Mesenchymal stem cell (in vitro differentiated cells and primary cell): ENCODE data around the gene CD46.

Source experiments
- DNase-seq: peaks from one replicate; pipeline ENCODE4 v3.0.0-alpha.2; 2013
- H2AFZ ChIP-seq: one replicate; pipeline ENCODE4 v1.6.1; 2013; ENCODE audit warnings: low read depth, mild to moderate bottlenecking, control low read depth, inconsistent platforms, low read length, moderate library complexity
- H2AK5ac ChIP-seq: 2 replicates; pipeline ENCODE4 v1.6.1; 2013; ENCODE audit warnings: low read length, moderate library complexity, mild to moderate bottlenecking, inconsistent platforms; ENCODE audit not compliant: severe bottlenecking
- H2BK120ac ChIP-seq: one replicate; pipeline ENCODE4 v1.6.1; 2013; ENCODE audit warnings: low read depth, mild to moderate bottlenecking, inconsistent platforms, low read length, moderate library complexity
- H2BK12ac ChIP-seq, 2 experiments: one replicate each; pipeline ENCODE4 v1.6.1; 2013; ENCODE audit warnings: inconsistent platforms in 2 of 2, low read length in 2 of 2, mild to moderate bottlenecking in 2 of 2, moderate library complexity in 2 of 2, control low read depth in 1 of 2
- H2BK15ac ChIP-seq: one replicate; pipeline ENCODE4 v1.6.1; 2013; ENCODE audit warnings: mild to moderate bottlenecking, low read depth, inconsistent platforms; ENCODE audit not compliant: poor library complexity, severe bottlenecking
- H2BK5ac ChIP-seq: 2 replicates; pipeline ENCODE4 v1.6.1; 2013; ENCODE audit warnings: low read depth, mild to moderate bottlenecking, low read length, control low read depth, inconsistent platforms; ENCODE audit not compliant: poor library complexity, severe bottlenecking
- H3K14ac ChIP-seq, 2 experiments: one replicate each; pipeline ENCODE4 v1.6.1; 2013; ENCODE audit warnings: inconsistent platforms in 2 of 2, low read length in 2 of 2, control low read depth in 1 of 2, mild to moderate bottlenecking in 1 of 2, moderate library complexity in 1 of 2
- H3K18ac ChIP-seq, 2 experiments: one replicate each; pipeline ENCODE4 v1.6.1; 2013; ENCODE audit warnings: inconsistent platforms in 2 of 2, low read length in 2 of 2, control low read depth in 1 of 2, low read depth in 1 of 2, mild to moderate bottlenecking in 1 of 2
- H3K23ac ChIP-seq, 2 experiments: one replicate each; pipeline ENCODE4 v1.6.1; 2013; ENCODE audit warnings: inconsistent platforms in 2 of 2, low read length in 2 of 2, mild to moderate bottlenecking in 2 of 2, moderate library complexity in 2 of 2, control low read depth in 1 of 2
- H3K27ac ChIP-seq: 2 replicates; pipeline ENCODE4 v1.5.1; 2013; ENCODE audit warnings: mild to moderate bottlenecking, moderate library complexity, low read length, control low read depth, inconsistent platforms; ENCODE audit not compliant: poor library complexity, severe bottlenecking
- H3K27me3 ChIP-seq, 2 experiments: 2 replicates each; pipeline versions ENCODE4 v1.6.1 to v1.7.0; 2013; ENCODE audit warnings: low read length in 2 of 2, mild to moderate bottlenecking in 2 of 2, moderate library complexity in 2 of 2, control low read depth in 1 of 2, inconsistent platforms in 1 of 2; ENCODE audit not compliant: control insufficient read depth in 1 of 2, insufficient read depth in 1 of 2
- H3K36me3 ChIP-seq, 2 experiments: 2 replicates each; pipeline versions ENCODE4 v1.6.1 to v1.7.0; 2013; ENCODE audit warnings: low read length in 2 of 2, control low read depth in 1 of 2, inconsistent platforms in 1 of 2, low read depth in 1 of 2, mild to moderate bottlenecking in 1 of 2; ENCODE audit not compliant: insufficient read depth in 2 of 2, control insufficient read depth in 1 of 2
- H3K4ac ChIP-seq, 2 experiments: one replicate each; pipeline ENCODE4 v1.6.1; 2013; ENCODE audit warnings: inconsistent platforms in 2 of 2, low read length in 2 of 2, mild to moderate bottlenecking in 2 of 2, moderate library complexity in 2 of 2, control low read depth in 1 of 2, low read depth in 1 of 2
- H3K4me1 ChIP-seq: 2 replicates; pipeline ENCODE4 v1.6.1; 2013; ENCODE audit warnings: low read depth, low read length, control low read depth; ENCODE audit not compliant: control insufficient read depth, insufficient read depth
- H3K4me2 ChIP-seq: 2 replicates; pipeline ENCODE4 v1.6.1; 2013; ENCODE audit warnings: low read length, mild to moderate bottlenecking, inconsistent platforms; ENCODE audit not compliant: poor library complexity, severe bottlenecking
- H3K4me3 ChIP-seq, 2 experiments: 2 replicates each; pipeline versions ENCODE4 v1.5.1 to v1.7.0; 2013; ENCODE audit warnings: low read length in 2 of 2, mild to moderate bottlenecking in 2 of 2, control low read depth in 1 of 2, low read depth in 1 of 2; ENCODE audit not compliant: insufficient read depth in 1 of 2
- H3K79me1 ChIP-seq: replicated peaks from 2 replicates; pipeline ENCODE4 v1.6.1; 2013; ENCODE audit warnings: mild to moderate bottlenecking, control low read depth, low read length, inconsistent platforms; ENCODE audit not compliant: poor library complexity, severe bottlenecking
- H3K9ac ChIP-seq: 2 replicates; pipeline ENCODE4 v1.7.0; 2013; ENCODE audit warnings: mild to moderate bottlenecking, low read length, moderate library complexity
- H3K9me3 ChIP-seq: 2 replicates; pipeline ENCODE4 v1.7.0; 2013; ENCODE audit warnings: mild to moderate bottlenecking, low read length; ENCODE audit not compliant: control insufficient read depth
- H4K8ac ChIP-seq: one replicate; pipeline ENCODE4 v1.6.1; 2013; ENCODE audit warnings: inconsistent platforms, mild to moderate bottlenecking, low read length, moderate library complexity
- H4K91ac ChIP-seq: one replicate; pipeline ENCODE4 v1.6.1; 2013; ENCODE audit warnings: mild to moderate bottlenecking, low read length, inconsistent platforms
- WGBS: methylation state at CpG from one replicate; pipeline ENCODE4 v1.1.7; 2013; ENCODE audit warnings: mixed read lengths; 5-methylcytosine and 5-hydroxymethylcytosine counted together

Gene CD46

DNA sequence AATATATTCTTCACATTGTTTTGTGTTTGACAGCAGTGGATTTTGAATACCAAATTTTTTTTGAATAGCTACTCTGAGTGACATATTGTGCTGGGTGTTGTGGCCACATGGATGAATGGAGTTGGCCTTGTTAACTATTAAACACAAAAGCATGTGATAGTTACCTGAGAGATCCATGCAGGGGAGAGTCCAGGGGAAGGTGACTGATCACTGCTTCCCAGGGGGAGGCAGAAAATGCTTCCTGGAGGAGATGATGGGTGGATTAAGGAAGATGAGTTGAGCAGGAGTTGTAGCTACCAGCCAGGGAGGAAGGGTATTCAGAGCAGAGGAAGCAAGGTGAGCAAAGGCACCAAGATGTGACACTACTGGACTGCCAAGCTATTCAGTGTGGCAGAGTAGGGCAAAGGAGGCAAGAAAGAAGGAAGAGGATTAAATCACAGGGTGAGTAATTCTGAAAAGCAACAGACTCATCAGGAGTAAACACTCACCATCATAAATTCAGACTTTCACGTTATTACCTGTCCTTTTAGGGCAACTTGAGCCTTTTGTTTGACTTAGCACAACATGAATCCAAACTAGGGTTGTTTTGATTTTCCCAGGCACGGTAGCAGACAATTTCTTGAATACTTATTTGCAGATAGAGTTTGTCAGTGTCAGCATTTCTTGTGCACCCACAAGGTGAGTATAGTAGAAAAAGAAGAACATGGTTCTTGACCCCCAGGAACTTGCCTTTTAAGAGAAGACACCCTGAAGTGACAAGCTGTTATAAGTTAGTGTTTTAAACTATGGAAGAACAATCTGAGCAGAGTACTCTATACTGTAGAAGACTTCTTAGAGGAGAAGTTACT lies 4.2 kb downstream of the CD46 start:
- Histone ChIP-seq H3K4me3 (no peak overlapping the region), H3K9ac (no peak overlapping the region), H3K4me2 (no peak overlapping the region), H4K91ac (no peak overlapping the region), H3K14ac (no peak overlapping the region), H3K27me3 (no peaks in the 10 kb centered on the region), H3K9me3 (no peaks in the 10 kb centered on the region), H3K79me1 (peaks cover 17% of the 10 kb centered on the region), H3K23ac (no peak overlapping the region), H2AK5ac (no peak overlapping the region), H2BK120ac (no peak overlapping the region), H3K36me3 (peaks cover 7 to 43% of the 10 kb centered on the region in 2 experiments), H2BK12ac (no peak overlapping the region), H2AFZ (no peak overlapping the region), H3K27ac (no peak overlapping the region), H3K4me1 (peaks cover 15% of the 10 kb centered on the region), H3K18ac (no peak overlapping the region), H2BK15ac (no peak overlapping the region), H2BK5ac (no peak overlapping the region), H4K8ac (no peak overlapping the region), H3K4ac (no peak overlapping the region)
- no peak for DNase-seq
- WGBS = 68% methylated on average over 2 of the region's 2 CpGs

DNA sequence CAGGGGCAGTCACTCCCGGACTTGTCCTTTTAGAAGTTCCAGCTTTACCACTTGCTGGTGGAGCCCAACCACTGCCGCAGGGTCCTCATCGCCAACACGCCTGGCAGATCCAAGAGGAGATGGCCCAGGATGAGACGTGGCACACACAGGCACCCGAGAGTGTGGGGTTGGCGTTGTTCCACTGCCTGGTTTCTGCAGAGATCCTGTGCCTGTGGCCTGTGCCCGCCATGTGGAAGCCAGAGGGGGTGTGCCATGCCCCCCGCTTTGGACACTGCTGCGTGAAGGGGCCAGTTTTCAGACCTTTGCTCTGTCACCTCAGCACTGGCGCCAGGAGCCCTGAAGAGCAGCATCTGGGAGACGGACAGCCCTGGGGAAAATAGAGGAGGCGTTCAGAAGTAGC lies 10.8 kb downstream of the CD46 start:
- Histone ChIP-seq H2BK12ac (no peak overlapping the region), H3K23ac (no peak overlapping the region), H3K4me3 (no peak overlapping the region), H4K8ac (no peak overlapping the region), H3K9ac (no peak overlapping the region), H3K18ac (no peak overlapping the region), H3K4me2 (no peak overlapping the region), H3K27me3 (no peaks in the 10 kb centered on the region), H4K91ac (peak overlapping the region; percentile 50), H3K14ac (no peak overlapping the region), H2AK5ac (no peak overlapping the region), H3K79me1 (peaks cover 28% of the 10 kb centered on the region), H3K4ac (no peak overlapping the region), H3K27ac (no peak overlapping the region), H2AFZ (no peak overlapping the region), H3K9me3 (no peaks in the 10 kb centered on the region), H2BK5ac (no peak overlapping the region), H2BK120ac (no peak overlapping the region), H3K4me1 (no peaks in the 10 kb centered on the region), H3K36me3 (peaks cover 24 to 98% of the 10 kb centered on the region in 2 experiments), H2BK15ac (no peak overlapping the region)
- DNase-seq = no peak
- WGBS = 98% methylated on average over 13 of the region's 13 CpGs

DNA sequence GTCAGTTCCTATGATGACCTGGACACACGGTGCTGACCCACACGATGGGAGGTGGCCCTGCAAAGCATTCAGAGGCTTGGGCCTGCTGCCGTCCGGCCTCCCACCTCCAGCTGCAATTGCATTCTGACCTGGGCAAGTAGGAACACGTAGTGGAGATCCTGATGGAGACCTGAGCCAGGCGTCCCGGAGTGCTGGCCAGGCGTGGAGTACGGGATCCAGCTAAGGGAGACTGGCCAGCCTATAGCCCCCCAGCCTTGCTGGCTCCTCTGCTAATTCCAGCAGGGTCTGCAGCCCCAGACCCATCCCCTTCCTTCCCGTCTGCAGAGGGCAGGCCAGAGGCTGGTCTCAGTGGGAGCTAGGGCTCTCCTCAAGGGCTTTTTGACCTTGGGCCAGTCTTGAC lies 11.2 kb downstream of the CD46 start:
- peaks cover 24 to 98% of the 10 kb centered on the region in 2 experiments for H3K36me3 ChIP-seq
- no peak overlapping the region for H3K27ac ChIP-seq
- no peak overlapping the region for H3K23ac ChIP-seq
- no peak overlapping the region for H3K9ac ChIP-seq
- peaks cover 25% of the 10 kb centered on the region for H3K79me1 ChIP-seq
- H3K4me3 ChIP-seq = no peak overlapping the region
- no peak overlapping the region for H2AFZ ChIP-seq
- H2AK5ac ChIP-seq = no peak overlapping the region
- H3K4me2 ChIP-seq = no peak overlapping the region
- H2BK120ac ChIP-seq = no peak overlapping the region
- H3K4ac ChIP-seq = no peak overlapping the region
- no peak overlapping the region for H4K91ac ChIP-seq
- no peak overlapping the region for H3K14ac ChIP-seq
- no peak overlapping the region for H2BK12ac ChIP-seq
- WGBS = 97% methylated on average over 10 of the region's 10 CpGs
- no peaks in the 10 kb centered on the region for H3K27me3 ChIP-seq
- H3K9me3 ChIP-seq = no peaks in the 10 kb centered on the region
- H4K8ac ChIP-seq = no peak overlapping the region
- no peak overlapping the region for H2BK15ac ChIP-seq
- no peak overlapping the region for H3K18ac ChIP-seq
- no peak overlapping the region for H2BK5ac ChIP-seq
- H3K4me1 ChIP-seq = no peaks in the 10 kb centered on the region
- DNase-seq = no peak

DNA sequence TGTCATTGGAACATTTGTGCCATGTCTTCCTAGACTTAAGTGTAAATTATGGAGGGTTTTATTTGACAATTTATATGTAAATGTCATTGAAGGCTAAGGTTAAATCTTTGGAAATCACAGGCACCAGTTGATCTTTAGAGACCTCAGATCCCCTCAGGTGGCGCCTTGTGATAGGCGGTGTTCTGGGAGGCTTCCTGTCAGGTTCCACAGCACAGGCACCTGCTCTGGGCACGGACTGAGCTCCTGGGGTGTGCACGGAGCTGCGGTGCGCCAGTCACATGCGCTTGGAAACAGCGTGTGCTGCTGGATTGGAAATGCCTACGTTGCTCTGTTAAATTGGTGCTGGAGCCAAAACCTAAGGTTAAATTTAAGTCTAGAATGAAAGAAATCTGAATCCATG lies 12.1 kb downstream of the CD46 start:
- no peak overlapping the region for H3K4me3 ChIP-seq
- no peak overlapping the region for H3K23ac ChIP-seq
- H3K18ac ChIP-seq = no peak overlapping the region
- WGBS = 94% methylated on average over 9 of the region's 9 CpGs
- no peak overlapping the region for H2BK12ac ChIP-seq
- H2AK5ac ChIP-seq = no peak overlapping the region
- H3K36me3 ChIP-seq = peaks cover 24 to 97% of the 10 kb centered on the region in 2 experiments
- H3K27ac ChIP-seq = no peak overlapping the region
- no peak for DNase-seq
- H3K27me3 ChIP-seq = no peaks in the 10 kb centered on the region
- H3K4me2 ChIP-seq = no peak overlapping the region
- H2BK15ac ChIP-seq = no peak overlapping the region
- no peak overlapping the region for H2BK5ac ChIP-seq
- no peak overlapping the region for H2AFZ ChIP-seq
- H4K8ac ChIP-seq = no peak overlapping the region
- H3K4me1 ChIP-seq = no peaks in the 10 kb centered on the region
- no peak overlapping the region for H3K14ac ChIP-seq
- peaks cover 23% of the 10 kb centered on the region for H3K79me1 ChIP-seq
- H2BK120ac ChIP-seq = no peak overlapping the region
- no peak overlapping the region for H4K91ac ChIP-seq
- H3K4ac ChIP-seq = no peak overlapping the region
- H3K9ac ChIP-seq = no peak overlapping the region
- no peaks in the 10 kb centered on the region for H3K9me3 ChIP-seq
